ENCODE results near the gene SF3B5.

DNA sequence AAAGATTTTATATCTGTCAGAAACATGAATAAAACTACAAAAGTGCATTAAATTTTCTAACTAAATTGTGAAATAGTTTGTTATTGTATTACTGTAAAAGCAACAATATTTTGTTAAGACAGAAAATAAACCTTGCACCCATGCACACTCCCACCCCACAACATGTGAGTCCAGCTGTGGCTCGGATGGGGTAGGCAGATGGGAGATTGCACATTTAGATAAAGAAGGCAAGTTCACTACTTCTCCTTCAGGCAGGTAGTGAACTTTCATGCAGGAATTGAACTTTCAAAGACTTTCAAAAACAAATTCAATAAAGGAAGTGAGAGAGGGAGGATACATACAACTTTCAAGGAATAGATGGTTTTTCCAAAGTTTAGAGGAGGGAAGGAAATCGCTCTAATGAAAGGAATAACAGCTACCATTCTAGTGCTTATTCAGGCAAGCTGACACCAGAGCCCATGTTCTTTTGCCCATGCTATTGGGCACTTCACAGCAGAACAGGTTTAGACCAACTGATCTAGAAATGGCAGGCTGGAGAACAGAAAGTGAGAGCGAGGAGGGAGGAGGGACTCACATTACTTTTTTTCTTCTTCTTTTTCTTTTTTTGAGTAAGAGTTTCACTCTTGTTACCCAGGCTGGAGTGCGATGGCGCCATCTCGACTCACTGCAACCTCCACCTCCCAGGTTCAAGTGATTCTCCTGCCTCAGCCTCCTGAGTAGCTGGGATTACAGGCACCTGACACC is 28.5 kb downstream of the SF3B5 start:
- TF ChIP-seq EZH2 (IDR thresholded peaks at IDR 0.05) (no peak), POLR2AphosphoS5 (IDR thresholded peaks at IDR 0.05; ENCODE audit: borderline replicate concordance, low read depth, low read length) (no peak), FOXP2 (optimal IDR thresholded peaks at IDR 0.05; ENCODE audit: control extremely low read depth, extremely low read length, insufficient read depth) (no peak)
